Hindlimb muscle (tissue), 1 donor: ENCODE data around the gene RAD51B. TPM values are rescaled to one million over a fixed set of nuclear protein-coding genes. Genes with fewer than 3 reads are reported as not detected.
"Not testable (repeated sequence)": the region's sequence is repeated elsewhere in the genome, so short reads cannot be mapped to it uniquely, and the experiment has no call there.

Experiments
- DNase-seq: peaks from one replicate; pipeline ENCODE4 v3.0.0-alpha.2; 2013
- polyA plus RNA-seq: library from polyadenylated mRNA; unstranded; fragments of 120-200 nt; gene quantifications from one replicate; pipeline ENCODE4 v1.2.1, GENCODE V29; 2013; ENCODE audit not compliant: insufficient read length

The RAD51B gene
- polyA plus RNA-seq, 1 donor = 10.2 TPM

- DNase-seq = no peak
Observed at GRCh38 chr14:68651652-68652432, 832.3 kb downstream of the RAD51B start.

DNA sequence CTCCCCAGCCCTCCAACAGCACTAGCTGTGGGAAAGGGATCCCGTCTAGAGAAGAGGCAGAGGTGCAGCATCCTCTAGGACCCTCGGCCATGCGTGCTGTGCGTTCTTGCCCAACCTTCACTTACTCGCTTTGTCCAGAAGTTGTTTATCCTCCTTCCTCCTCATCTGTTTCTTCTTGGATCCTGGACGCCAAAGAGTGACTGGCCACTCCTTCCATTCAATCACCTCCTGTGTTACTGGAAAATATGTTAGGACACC, 832.8 kb downstream of the RAD51B start:
- DNase-seq = no peak

- no peak for DNase-seq
Observed at GRCh38 chr14:68653108-68653507, 833.5 kb downstream of the RAD51B start.

GRCh38 chr14:68653804-68654203, 834.2 kb downstream of the RAD51B start:
- DNase-seq = no peak

DNA sequence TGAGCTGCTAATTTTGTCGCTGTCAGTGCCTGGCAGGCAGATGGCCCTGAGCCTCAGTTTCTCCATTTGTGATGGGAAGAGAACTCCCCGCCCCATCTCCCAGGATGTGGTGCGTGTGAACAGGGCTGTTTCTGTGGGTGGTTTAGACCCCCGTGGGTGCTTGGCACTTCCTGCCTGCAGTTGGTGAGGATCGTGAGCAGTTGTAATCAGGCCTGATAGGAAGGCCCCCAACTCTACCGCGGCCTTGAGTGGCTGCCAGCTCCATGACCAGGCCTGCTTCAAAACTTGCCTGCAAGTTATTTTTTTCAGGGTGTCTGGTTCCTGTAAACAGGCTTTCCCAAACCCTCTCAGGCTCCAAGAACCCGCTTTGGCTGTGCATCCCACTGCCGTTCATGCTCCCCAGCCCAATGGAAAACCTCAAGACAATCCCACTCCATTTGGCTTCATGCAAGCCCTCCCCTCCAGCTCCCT, 834.9 kb downstream of the RAD51B start:
- DNase-seq = no peak

GRCh38 chr14:68655021-68655831, 835.6 kb downstream of the RAD51B start:
- no peak for DNase-seq

- no peak for DNase-seq
Observed at GRCh38 chr14:68655911-68656316, 836.3 kb downstream of the RAD51B start.

GRCh38 chr14:68656452-68656851, 836.9 kb downstream of the RAD51B start:
- no peak for DNase-seq

DNA sequence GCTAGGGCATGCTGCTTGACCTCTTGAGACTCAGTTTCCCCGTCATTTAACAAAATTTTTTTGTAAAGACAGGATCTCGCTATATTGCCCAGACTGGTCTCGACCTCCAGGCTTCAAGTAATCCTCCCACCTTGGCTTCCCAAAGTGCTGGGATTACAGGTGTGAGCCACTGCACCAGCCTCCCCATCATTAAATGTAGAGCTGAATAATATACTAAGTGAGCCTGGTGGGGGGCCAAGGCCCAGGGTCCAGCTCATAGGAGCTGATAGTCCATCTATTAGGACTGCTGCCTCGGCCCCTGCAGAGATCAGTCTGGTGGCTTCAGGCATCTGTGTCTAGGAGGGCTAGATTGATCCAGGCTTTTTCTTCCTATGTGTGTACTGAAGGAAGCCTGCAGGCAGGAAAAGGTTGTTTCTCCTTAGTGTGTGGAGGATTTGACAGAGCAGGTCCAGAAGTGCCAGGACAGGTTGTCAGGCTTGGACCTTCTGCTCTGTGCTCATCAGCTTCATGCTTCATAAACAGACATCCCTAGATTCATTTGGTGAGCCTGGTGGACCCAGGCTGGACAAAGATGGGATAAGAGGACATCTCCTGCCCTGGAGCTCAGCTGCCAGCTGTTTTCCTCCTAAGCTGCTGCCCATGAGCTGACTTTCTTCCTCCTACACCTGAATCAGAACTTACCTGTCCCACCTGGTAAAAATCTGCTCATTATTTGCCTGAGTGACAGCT, 837.9 kb downstream of the RAD51B start:
- DNase-seq = no peak

GRCh38 chr14:68658029-68658509, 838.5 kb downstream of the RAD51B start:
- no peak for DNase-seq

DNA sequence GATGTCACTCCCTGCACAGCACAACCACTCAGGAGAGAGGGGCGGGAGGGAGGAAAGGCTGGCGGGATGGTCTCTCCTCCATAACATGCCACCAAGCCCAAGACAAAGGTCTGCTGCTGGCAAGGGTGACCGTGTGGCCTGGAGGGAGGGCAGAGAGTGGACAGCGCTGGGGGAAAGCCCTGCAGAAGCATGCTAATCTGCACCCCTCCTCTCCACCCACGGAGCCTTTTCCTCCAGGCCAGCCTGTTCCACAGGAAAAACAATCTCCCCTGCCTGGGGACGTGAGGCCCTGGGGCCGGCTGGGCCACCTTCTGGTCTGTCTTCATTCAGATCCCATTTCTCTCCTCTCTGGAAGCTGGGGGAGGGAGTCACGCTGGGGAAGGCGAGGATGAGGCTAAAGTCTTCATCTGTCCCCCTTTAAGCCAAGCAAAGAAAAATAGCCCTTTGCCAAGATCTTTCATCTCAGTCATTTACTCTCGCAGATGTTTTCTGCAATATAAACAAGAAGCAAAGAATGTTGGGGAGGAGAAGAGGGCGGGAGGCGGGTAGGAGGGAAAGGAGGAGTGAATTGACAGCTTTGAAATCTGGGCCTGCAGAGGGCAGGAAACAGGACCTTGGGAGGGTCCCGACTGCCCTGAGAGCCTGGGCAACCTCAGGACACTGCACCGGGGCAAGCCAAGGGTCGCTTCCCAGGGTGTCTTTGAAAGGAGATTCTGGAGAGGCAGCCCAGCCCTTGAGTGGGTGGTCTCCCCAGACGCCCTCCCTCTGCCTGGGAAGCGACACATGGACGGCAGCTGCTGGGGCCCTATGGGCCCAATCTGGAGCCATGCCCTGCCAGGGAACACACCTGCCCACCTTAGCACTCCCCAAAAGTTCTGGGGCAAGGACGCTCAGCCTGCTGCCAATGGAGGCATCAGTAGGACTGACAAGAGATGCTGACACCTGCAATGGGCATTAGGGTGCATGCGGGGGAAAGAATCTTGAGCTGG, 839.7 kb downstream of the RAD51B start:
- DNase-seq = no peak

DNA sequence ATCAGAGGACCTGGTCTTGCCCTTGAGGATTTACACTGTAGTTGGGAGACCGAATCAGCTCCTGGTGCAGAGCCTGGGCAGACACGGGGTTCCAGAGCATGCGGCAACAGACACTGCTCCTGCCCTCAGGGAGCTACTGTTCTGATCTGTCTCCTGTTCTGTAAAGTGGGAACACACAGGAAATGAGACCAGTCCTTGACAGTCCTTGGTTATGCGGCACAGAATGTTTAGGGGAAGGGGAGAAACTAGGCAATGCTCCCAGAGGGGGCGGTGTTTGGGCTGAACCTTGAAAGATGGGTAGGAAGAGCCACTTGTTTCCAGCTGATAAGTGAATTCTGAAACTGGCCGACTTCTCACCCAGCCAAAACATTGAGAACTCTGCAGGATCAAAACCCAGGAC, 840.9 kb downstream of the RAD51B start:
- DNase-seq = no peak

DNA sequence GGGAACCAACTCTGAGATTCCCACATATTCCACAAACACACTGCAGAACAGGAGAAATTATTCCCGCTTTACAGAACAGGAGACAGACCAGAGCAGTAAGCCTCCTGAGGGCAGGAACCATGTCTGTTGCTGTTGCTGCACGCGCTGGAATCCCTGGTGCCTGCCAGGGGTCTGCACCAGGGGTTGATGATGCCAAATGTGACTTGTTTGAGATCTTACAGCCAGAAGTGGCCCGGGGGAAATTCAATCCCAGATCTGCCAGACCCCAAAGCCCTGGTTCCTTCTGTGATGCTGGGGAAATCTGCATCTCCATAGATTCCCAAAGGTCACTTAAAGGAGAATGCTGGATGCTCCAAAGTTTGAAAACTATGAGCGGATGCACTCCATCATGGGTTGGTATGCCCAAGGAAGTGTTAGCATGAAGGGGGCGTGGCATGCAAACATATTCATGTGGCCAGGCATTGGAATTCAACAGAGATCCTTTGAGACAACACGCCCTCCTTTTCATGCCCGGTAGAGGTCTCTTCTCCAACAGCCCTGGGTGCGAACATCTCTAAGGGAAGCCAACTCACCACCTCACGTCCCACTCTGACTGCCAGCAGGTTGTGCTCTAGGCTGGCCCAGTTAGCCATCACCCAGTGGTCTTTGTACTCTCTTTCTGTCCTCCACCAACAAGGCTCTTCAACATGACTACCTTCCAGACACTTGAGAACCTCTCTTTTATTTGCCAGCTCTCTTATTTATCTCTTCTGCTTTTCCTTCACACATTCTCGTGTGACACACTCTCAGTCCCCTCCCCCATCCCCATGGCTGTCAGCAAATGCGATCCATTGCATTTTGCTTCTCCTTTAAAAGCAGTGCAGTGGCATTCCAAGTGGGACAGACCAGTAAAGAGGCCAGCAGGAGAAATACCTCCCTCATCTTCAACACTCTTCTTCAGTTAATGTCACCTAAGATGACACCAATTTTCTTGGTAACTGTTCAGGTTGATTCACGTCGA, 841.9 kb downstream of the RAD51B start:
- DNase-seq = no peak

DNA sequence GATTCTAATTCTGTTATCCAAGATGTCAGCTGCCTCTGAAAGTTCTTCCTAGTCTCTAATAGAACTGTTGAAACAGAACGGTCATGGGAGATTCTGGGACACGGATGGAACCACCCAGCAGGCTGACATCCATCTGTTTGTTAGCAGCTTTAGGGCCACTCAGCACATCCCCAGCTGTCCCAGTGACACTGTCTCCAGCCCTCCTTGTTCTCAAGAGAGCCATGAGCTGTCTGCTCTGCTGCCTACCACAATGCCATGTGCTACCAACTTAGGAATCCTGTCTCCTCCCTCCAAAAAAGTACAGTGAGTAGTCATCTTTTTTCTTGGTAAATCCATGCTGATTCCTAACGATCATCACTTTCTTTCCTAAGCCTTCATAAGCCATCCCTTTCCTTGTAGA, 842.8 kb downstream of the RAD51B start:
- no peak for DNase-seq

GRCh38 chr14:68662826-68663225, 843.2 kb downstream of the RAD51B start:
- DNase-seq = not testable (repeated sequence)

DNA sequence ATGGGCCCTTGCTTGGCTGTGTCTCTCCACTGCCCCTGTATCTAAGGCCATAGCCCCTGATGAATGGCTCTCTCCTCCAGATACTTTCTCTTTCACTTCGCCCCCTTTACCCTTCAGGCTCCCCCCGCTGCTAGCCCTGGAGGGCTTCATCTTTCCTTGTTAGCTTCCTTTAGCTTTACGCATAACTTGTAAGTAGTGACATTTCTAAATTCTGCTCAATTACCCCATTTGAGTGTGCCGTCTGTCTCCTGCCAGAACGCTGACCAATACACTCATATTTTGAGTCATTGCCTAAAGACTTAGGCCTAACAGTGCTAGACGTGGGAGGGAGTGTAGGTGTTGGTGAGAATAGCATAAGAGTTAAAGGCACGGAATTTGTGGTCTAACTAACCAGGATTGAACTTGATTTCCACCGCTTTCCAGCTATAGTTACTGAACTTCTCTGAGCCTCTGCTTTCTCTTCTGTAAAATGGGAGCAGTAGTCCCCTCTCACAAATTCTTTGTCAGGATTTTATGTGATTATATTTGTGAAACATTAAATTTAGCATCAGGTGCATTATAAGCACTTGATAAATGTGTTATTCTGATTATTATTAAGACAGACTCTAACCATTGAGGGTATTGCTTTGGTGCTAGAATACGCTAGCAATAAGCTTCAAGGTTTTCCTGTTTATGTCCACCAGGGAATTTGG, 844.0 kb downstream of the RAD51B start:
- DNase-seq = no peak

DNA sequence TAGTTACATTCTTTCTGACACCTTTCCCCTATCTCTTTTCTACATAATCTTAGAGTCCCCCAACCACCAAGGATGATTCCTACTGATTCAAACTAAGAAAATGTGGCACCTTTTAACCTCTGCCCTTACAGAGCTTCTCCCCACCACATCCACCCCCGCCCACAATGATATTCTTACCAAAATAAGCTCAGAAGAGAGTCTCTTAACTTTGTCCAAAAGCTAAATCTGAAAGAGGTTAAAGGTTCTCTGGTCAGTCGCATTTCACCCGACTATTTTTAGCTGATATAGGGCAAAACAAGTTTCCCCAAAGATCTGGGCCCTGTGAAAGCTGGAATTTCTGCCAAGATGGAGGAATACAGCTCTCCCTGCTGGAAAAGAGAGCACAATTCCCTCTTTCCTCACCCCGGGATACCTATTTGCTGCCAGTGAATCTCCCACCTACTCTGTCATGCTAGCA, 844.7 kb downstream of the RAD51B start:
- DNase-seq = no peak

- no peak for DNase-seq
Observed at GRCh38 chr14:68665131-68665530, 845.6 kb downstream of the RAD51B start.

GRCh38 chr14:68665792-68666204, 846.2 kb downstream of the RAD51B start:
- no peak for DNase-seq

DNA sequence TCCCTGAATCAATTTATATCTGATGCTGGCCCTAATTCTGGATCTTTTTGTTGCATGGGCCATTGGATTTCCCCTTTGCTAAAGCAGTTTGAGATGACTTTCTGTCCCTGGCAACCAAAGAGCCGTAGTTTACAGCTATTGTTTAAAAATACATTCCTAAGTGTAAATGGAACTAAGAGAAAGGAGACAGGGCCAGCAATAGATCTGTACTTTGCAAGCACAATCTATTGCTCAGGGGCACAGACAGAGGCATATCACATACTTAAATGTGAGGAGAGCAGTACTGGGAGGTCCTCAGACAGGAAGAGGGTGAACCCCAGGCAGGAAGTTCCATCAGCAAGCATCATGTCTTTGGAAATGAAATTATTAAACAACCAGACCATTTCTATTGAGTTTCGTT, 846.7 kb downstream of the RAD51B start:
- DNase-seq = no peak
